ENCODE results near the gene ARHGAP6.
"Not testable (repeated sequence)": the region's sequence is repeated elsewhere in the genome, so short reads cannot be mapped to it uniquely, and the experiment has no call there.

The ARHGAP6 gene

DNA sequence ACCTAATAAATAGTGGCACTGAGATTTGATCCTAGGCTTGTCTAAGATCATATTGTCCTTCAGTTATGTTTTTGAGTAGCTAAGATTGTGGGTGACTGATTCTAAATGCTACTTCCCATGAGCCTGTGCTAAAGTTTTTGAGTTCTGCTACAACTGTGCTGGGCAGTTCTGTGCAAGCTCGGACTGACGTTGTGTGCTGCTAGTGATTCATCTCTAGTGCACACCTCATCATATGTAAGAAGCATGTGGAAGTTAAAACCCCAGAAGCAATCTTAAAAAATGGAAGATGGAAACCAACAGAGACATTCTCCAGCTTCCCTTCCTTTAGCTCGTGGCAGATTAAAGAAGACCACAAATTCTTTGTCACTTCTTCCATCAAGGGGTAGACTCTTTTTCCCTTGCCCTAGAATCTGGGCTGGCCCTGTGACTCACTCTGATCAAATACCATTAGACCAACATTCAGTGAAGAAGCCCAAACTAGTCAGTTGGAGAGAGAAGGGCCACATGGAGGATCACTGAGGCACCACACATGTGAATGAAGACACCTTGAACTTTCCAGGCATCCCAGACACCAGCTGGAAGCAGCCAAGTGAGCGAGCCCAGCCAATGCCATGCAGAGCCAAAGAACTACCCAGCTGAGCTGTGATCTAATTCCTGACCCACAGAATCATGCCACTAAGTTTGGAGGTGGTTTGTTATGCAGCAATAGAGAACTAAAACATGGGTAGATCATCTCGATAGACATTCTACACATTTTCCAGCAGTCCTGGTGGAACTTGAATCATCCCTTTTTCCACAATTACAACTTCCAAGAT lies 16.8 kb downstream of the ARHGAP6 start:
- no peak for DNase-seq (ENCODE audit: low read depth)

DNA sequence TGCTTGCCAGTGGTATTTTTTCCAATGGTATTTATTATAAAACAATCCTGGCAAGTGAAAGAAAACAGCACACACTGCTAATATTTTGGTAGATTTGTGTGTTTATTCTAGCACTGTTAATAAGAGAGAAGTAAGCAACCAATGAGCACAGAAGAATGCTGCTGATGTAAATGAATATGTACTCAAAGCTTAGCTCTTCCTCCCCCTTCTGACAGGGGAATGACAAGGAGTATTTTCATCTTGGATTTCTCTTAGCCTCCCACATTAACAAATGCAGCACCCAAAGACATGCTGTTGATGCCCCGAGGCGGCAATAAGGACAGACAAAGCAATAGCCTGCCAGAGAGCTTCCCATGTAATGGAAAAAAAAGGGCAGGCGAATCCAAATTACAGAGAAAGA lies 18.6 kb downstream of the ARHGAP6 start:
- no peak for DNase-seq (ENCODE audit: low read depth)

DNA sequence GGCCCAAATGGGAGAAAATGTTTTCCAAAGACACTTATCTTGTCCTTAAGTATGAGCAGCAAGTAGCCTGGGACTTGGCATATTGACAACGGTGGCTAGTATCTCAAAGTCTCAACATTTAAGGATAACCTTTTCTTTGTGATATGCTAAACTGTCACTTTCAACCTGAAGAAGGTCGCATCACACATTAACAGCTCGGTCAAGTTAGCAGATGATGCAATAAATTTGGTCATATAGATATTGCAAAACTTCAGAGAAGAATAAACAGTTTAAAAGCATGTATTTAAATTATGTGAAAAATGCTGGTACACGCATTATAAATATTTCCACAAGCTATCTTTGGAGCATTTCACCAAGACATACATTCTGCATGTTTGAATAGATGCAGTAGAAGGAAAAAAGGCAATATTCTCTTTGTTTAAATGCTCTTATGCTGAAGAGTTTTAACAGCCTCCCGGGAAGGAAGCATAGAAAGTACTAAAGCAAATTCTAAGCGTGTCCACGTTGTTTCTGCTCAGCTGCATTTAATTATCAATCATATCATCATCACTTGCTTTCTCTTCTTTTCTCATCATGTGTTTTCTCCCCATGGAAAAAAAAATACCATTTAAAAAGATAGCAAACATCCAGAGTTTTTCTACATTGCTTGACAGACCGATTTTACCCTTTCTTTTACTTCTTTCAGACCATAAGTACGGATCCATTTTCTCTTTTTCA lies 24.2 kb downstream of the ARHGAP6 start:
- DNase-seq (ENCODE audit: low read depth) = peak; percentile 11

- peak; percentile 1 for DNase-seq (ENCODE audit: low read depth)
These were observed 25.6 kb downstream of the ARHGAP6 start for GRCh38 chrX:11640089-11640488.

GRCh38 chrX:11632732-11633131 lies 33.0 kb downstream of the ARHGAP6 start:
- DNase-seq (ENCODE audit: low read depth) = no peak

DNA sequence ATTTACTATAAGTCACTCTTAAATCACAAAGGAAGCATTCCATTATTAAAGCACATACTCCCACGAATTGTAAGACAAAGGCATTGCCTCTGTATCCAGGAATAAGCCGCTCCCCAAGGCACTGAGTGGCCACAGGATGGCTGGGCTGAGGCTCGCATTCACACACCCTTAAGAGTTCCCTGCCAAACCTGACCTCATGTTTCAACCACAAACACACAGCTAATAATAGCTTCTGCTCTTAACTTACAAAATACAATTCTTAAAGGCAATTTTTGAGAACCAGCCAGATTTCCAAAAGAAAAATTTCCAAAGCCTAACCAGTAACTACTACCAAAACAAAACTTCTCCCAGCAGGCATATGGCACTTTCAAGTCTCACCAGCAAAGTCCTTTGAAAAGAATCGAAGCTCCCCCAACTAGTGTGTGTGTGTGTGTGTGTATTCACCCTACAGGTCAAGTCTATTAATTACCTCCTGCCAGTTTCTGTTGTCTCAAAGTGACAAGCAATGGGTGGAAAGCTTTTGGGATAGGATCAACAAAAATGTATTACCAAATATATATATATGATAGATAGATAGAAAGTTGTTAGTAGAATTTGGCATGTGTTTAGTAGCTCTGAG lies 36.0 kb downstream of the ARHGAP6 start:
- DNase-seq (ENCODE audit: low read depth) = peak; percentile 82

DNA sequence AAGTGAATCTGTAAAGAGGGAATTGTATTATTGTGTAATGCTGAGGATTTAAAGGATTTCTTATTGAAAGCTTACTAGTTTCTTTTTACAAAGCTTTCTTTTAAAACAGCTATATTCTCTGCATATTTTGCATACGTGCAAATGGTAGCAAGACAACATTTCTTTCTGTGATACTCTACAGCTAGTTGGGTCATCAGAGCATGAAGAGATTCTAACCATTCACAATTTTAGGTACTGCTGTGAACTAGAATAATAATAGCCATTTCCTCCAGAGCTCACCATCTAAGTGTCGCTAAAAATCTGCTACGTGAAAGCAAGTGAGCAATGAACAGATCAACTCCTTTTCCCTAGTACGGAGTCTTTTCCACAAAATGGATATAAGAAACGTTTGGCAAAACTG lies 37.3 kb downstream of the ARHGAP6 start:
- no peak for DNase-seq (ENCODE audit: low read depth)

DNA sequence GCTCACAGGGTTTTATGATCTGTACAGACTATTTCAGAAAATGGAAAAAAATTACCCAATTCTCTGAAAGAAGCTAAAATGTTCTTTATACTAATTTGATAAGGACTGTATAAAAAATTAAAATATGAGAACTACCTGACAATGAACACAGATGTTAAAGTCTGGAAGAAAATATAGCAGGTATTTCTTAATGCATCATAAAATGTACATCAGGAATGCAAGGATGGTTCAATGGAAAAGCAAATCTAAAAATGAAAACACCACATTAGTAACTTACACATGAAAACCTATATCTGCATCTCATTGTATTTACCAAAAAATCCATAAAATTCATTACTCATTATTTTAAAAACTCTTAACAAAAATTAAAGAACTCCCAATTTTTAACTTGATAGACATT lies 39.4 kb downstream of the ARHGAP6 start:
- no peak for DNase-seq (ENCODE audit: low read depth)

- DNase-seq (ENCODE audit: low read depth) = peak; percentile 11
These were observed 46.3 kb downstream of the ARHGAP6 start for GRCh38 chrX:11619441-11619840.

DNA sequence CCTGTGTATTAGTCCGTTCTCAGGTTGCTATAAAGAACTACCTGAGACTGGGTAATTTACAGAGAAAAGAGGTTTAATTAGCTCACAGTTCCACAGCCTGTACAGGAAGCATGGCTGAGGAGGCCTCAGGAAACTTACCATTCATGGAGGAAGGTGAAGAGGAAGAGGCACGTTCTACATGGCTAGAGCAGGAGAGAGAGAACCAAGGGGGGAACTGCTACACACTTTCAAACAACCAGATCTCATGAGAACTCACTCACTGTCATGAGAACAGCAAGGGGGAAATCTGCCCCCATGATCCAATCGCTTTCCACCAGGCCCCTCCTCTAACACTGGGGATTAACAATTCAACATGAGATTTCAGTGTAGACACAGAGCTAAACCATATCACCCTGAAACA lies 51.5 kb downstream of the ARHGAP6 start:
- DNase-seq (ENCODE audit: low read depth) = not testable (repeated sequence)

GRCh38 chrX:11611965-11612364 lies 53.8 kb downstream of the ARHGAP6 start:
- DNase-seq (ENCODE audit: low read depth) = no peak

- DNase-seq (ENCODE audit: low read depth) = no peak
These were observed 54.6 kb downstream of the ARHGAP6 start for GRCh38 chrX:11611161-11611560.

DNA sequence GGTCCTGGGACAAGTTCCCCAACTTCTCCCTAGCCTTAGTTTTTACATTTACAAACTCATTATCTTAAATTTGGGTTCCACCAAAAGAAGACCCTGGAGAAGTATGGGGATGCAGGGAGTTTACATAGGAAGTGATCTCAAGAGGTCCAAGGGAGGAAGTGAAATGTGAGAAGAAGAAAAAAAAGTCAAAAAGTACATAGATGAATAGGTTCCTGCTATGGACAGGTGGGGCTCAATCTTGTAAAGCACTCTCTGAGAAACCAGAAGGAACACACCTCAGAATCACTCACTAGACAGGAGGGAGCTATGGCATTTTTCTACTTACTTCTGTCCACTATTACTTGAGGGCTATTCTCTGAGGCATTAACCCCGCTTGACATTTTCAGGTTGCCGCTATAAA lies 56.6 kb downstream of the ARHGAP6 start:
- DNase-seq (ENCODE audit: low read depth) = no peak

DNA sequence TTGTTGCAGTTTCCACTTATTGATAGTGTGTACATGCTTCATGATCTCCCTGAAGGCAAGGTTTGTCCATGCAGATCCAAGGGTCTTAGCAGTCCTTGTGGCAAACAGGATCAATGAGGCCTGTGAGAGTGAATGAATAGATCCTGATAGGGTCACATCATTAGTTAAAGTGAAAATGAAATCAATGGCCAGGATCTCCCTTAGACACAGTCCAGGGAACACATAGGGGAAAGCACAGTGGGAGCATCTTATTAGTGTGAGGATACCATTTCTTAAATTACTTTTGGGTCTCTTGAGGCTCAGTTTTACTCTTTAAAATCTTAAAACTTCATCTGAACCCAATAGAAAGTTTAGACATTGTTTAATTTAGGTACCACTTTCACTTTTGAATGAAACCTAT lies 59.3 kb downstream of the ARHGAP6 start:
- DNase-seq (ENCODE audit: low read depth) = no peak

DNA sequence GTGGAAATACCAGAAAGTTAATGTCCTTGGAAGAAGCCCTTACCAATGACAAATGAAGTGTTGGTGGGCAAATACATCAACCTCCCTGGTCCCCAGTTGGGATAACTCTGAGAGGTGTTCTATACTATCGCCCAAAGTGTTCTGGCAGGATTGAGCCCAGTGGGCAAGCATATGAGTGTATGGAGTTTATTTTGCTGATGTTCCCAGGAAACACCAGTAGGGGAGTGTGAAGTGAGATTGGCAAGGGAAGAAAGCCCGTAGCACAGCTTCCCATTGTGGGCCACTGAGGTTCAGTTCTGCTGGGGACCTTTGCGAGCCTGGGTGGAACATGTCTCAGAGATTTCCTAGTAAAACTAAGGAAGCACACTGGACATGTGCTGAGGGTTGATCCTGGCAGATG lies 65.1 kb downstream of the ARHGAP6 start:
- DNase-seq (ENCODE audit: low read depth) = no peak

DNA sequence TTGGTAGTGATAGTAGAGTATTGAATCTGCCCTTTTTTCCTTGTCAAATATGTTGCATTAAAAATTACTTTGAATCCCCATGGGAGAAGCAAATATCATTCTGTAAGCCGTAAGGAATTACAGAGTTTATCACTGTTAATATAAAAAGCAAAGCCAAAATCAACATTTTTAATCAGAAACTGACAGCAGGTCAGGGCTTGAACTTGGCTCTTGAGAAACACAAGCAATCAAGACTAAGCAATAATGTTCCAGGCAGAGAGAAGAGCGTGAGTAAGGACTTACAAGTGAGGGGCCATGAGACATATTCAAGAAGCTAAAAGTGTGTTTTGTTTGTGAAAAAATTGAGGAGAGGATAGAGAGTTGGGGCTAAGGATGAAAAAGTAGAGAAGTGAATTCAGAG lies 68.2 kb downstream of the ARHGAP6 start:
- DNase-seq (ENCODE audit: low read depth) = peak; percentile 21

DNA sequence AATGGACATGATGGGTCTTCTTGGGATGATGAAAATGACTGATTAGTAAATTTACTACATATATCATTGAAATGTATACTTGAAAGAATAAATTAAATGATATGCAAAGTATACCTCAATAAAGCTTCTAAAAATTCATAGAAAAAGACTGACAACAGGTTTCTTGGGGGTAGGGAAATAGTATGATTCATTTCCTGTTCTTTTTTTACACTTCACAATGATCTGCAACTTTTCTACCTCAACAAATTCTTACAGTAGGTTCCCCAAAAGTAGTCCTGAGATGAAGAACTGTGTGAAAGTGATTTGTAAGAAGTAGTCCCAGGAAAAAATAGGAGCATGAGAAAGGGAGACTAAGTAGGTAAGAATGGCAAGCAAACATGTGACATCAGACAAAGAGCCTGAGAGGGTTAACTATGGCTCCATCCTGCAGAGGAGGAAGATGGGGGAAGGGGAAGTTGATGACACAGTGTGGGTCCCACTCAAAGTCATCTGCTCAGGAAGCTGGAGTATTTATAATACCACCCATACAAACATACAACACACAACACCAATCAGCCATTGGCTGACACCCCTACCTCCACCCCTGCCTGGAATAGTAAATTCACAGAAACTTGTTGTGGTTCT lies 73.9 kb downstream of the ARHGAP6 start:
- DNase-seq (ENCODE audit: low read depth) = no peak

DNA sequence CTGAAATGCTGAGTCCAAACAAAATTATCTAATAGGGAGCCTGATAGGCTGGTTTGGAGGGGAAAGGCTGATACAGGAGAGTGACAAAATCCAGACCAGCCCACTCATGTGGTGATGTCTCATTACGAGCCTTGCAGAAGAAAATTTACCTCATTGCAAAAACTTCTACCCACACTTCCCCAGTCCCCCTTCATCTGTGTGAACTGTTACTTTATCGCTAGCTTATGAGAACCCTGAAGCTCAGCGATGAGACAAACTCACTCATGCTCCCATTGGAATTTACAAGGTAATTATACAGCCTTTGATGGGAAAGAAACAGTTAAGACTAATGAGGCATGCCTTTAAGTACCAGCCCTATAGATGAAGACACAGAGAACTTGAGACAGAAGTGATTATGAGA lies 76.1 kb downstream of the ARHGAP6 start:
- no peak for DNase-seq (ENCODE audit: low read depth)

GRCh38 chrX:11588097-11588496 lies 77.6 kb downstream of the ARHGAP6 start:
- DNase-seq (ENCODE audit: low read depth) = peak; percentile 4

DNA sequence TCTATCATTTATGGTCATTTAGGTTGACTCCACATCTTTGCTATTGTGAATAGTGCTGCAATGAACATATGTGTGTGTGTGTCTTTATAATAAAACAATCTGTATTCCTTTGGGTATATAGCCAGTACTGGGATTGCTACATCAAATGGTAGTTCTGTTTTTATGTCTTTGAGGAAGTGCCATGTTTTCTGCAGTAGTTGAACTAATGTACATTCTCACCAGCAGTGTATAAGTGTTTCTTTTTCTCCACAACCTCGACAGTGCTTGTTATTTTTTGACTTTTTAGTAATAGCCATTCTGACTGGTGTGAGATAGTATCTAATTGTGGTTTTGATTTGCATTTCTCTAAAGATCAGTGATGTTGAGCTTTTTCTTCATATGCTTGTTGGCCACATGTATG lies 80.5 kb downstream of the ARHGAP6 start:
- no peak for DNase-seq (ENCODE audit: low read depth)

DNA sequence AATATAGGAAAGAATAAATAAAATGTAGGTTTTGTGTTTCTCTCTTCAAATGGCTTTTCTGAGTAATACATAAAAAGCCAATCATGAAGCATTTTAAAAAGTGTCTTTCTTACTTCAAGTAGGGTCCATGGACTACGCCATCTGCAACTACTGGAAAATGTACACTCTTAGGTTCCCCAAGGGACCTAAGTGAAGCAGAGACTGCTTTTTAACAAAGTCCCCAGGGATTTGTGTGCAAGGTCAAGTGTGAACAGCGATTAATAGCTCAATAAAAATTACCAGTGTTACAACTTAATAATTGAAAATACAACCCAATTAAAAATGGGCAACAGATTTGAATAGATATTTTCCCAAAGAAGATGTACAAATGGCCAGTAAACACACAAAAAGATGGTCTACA lies 84.9 kb downstream of the ARHGAP6 start:
- no peak for DNase-seq (ENCODE audit: low read depth)

All from fibroblast of gingiva (primary cell).